SK-N-SH (cell line): Measurements from ENCODE around the gene AGAP1. TPM values are rescaled to one million over a fixed set of nuclear protein-coding genes. Genes with fewer than 3 reads are reported as not detected.

Source experiments
- CTCF ChIA-PET: fragments of 300-600, 350-600 bp; formaldehyde crosslinking; extraction: SDS; loops from one replicate; lab custom pipeline; 2021; lab: Yijun Ruan, JAX
- POLR2A ChIA-PET: fragments of 350-600 bp; sonication (Branson Sonifier 250); formaldehyde crosslinking; extraction: SDS; loops from one replicate; lab custom pipeline; 2020; ENCODE audit warnings: antibody characterized with exemption, inconsistent platforms; lab: Yijun Ruan, JAX
- DNase-seq: peaks from one replicate; pipeline ENCODE4 v3.0.0; 2012
- H2AFZ ChIP-seq: fragments of 200-600 bp; sonication (generic); 2 replicates; pipeline ENCODE4 v1.8.1; 2016; ENCODE audit warnings: antibody characterized with exemption, mild to moderate bottlenecking, low read depth
- H3F3A ChIP-seq: fragments of 200-600 bp; sonication (generic); replicated peaks from 2 replicates; pipeline ENCODE3; 2016; ENCODE audit warnings: antibody characterized with exemption, mild to moderate bottlenecking; ENCODE audit not compliant: insufficient read depth
- H3K27ac ChIP-seq, 2 experiments: fragments of 200-500 bp in 1 of 2; fragments of 200-600 bp in 1 of 2; sonication (Bioruptor generic) in 1 of 2; sonication (generic), shearing (Covaris generic) in 1 of 2; 2 replicates each; pipeline versions ENCODE4 v1.5.1 to v1.6.1; 2014 to 2016; ENCODE audit warnings: low read depth in 2 of 2, inconsistent platforms in 1 of 2, low read length in 1 of 2, mild to moderate bottlenecking in 1 of 2, mixed read lengths in 1 of 2
- H3K27me3 ChIP-seq: fragments of 200-600 bp; sonication (generic), shearing (Covaris generic); 2 replicates; pipeline ENCODE4 v1.6.1; 2016; ENCODE audit warnings: mixed run types; ENCODE audit not compliant: insufficient read depth
- H3K36me3 ChIP-seq, 2 experiments: fragments of 200-500 bp in 1 of 2; fragments of 200-600 bp in 1 of 2; sonication (Bioruptor generic) in 1 of 2; sonication (generic) in 1 of 2; replicated peaks in 1 of 2; 2 replicates each; pipeline versions ENCODE3 to v1.5.1; 2014 to 2016; ENCODE audit warnings: low read length in 1 of 2, mild to moderate bottlenecking in 1 of 2; ENCODE audit not compliant: insufficient read depth in 2 of 2, control insufficient read depth in 1 of 2
- H3K4me1 ChIP-seq, 2 experiments: fragments of 200-500 bp in 1 of 2; fragments of 200-600 bp in 1 of 2; sonication (Bioruptor generic) in 1 of 2; sonication (generic), shearing (Covaris generic) in 1 of 2; 2 replicates each; pipeline versions ENCODE4 v1.5.1 to v1.6.1; 2014 to 2016; ENCODE audit warnings: low read depth in 1 of 2, low read length in 1 of 2, mixed run types in 1 of 2; ENCODE audit not compliant: insufficient read depth in 2 of 2, control insufficient read depth in 1 of 2
- H3K4me2 ChIP-seq: fragments of 200-600 bp; sonication (generic), shearing (Covaris generic); 2 replicates; pipeline ENCODE4 v1.6.1; 2017; ENCODE audit warnings: mixed run types
- H3K4me3 ChIP-seq, 2 experiments: fragments of 200-500 bp in 1 of 2; fragments of 200-600 bp in 1 of 2; sonication (Bioruptor generic) in 1 of 2; sonication (generic), shearing (Covaris generic) in 1 of 2; 2 replicates each; pipeline versions ENCODE4 v1.5.1 to v1.8.1; 2014 to 2016; ENCODE audit warnings: low read depth in 2 of 2, inconsistent platforms in 1 of 2, low read length in 1 of 2, mild to moderate bottlenecking in 1 of 2, mixed read lengths in 1 of 2, moderate library complexity in 1 of 2
- H3K79me2 ChIP-seq: fragments of 200-600 bp; sonication (generic); 2 replicates; pipeline ENCODE4 v1.8.1; 2017; ENCODE audit warnings: mild to moderate bottlenecking; ENCODE audit not compliant: insufficient read depth
- H3K9ac ChIP-seq: fragments of 200-600 bp; sonication (generic); 2 replicates; pipeline ENCODE4 v1.6.1; 2017; ENCODE audit warnings: mixed run types
- H3K9me2 ChIP-seq: fragments of 200-600 bp; sonication (generic); 2 replicates; pipeline ENCODE4 v1.6.1; 2017; ENCODE audit warnings: mixed run types
- H3K9me3 ChIP-seq: fragments of 200-600 bp; sonication (generic); 2 replicates; pipeline ENCODE4 v1.6.1; 2017; ENCODE audit warnings: mixed run types, mild to moderate bottlenecking, moderate library complexity
- H4K20me1 ChIP-seq: fragments of 200-600 bp; sonication (generic); 2 replicates; pipeline ENCODE4 v1.6.1; 2017; ENCODE audit warnings: mild to moderate bottlenecking, mixed run types; ENCODE audit not compliant: insufficient read depth
- EP300 ChIP-seq, 2 experiments: IDR thresholded peaks; 2 replicates each; pipeline versions ENCODE4 v1.4.0 to v1.6.1; 2012; ENCODE audit warnings: borderline replicate concordance in 1 of 2, low read depth in 1 of 2, low read length in 1 of 2
- FOSL2 ChIP-seq: IDR thresholded peaks from 2 replicates; pipeline ENCODE4 v1.4.0; 2012; ENCODE audit warnings: low read depth, mild to moderate bottlenecking, moderate library complexity, borderline replicate concordance
- JUND ChIP-seq: IDR thresholded peaks from 2 replicates; pipeline ENCODE4 v1.4.0; 2012
- NFIC ChIP-seq: IDR thresholded peaks from 2 replicates; pipeline ENCODE4 v1.4.0; 2012; ENCODE audit warnings: borderline replicate concordance
- SIN3A ChIP-seq: IDR thresholded peaks from 2 replicates; pipeline ENCODE4 v1.6.1; 2012; ENCODE audit warnings: low read depth, mild to moderate bottlenecking, low read length, moderate library complexity, borderline replicate concordance
- SMC3 ChIP-seq: IDR thresholded peaks from 2 replicates; pipeline ENCODE4 v1.6.1; 2012; ENCODE audit warnings: low read depth, low read length, improper control_type of control experiment
- TAF1 ChIP-seq: IDR thresholded peaks from 2 replicates; pipeline ENCODE4 v1.6.1; 2012; ENCODE audit warnings: low read depth, mild to moderate bottlenecking, low read length, moderate library complexity, borderline replicate concordance
- TCF12 ChIP-seq: IDR thresholded peaks from 2 replicates; pipeline ENCODE4 v1.4.0; 2012
- WGBS: methylation state at CpG from one replicate; pipeline ENCODE4 v1.1.6; 2017; ENCODE audit warnings: low lambda C conversion rate; 5-methylcytosine and 5-hydroxymethylcytosine counted together
- polyA plus RNA-seq, 3 experiments: library from polyadenylated mRNA; depleted of rRNA; stranded (reverse); fragments of >200 nt; gene quantifications; 2 replicates each; pipeline ENCODE4 v1.2.3, GENCODE V29; 2012
- TF ChIP-seq, protein P1 (sequence below): IDR thresholded peaks from 2 replicates; pipeline ENCODE4; 2012
- TF ChIP-seq, protein P2 (sequence below): fragments of 200-600 bp; sonication (generic); IDR thresholded peaks from 2 replicates; pipeline ENCODE4 v1.6.1; 2017; ENCODE audit warnings: antibody characterized with exemption, mild to moderate bottlenecking, moderate library complexity
- TF ChIP-seq, protein P3 (sequence below): IDR thresholded peaks from 2 replicates; pipeline ENCODE4 v1.4.0; 2012; ENCODE audit warnings: low read depth
- TF ChIP-seq, protein P4 (sequence below): fragments of 150-350 bp; IDR thresholded peaks from 2 replicates; pipeline ENCODE4 v1.6.1; 2016; ENCODE audit warnings: mild to moderate bottlenecking, low read depth, low read length
- TF ChIP-seq, protein P5 (sequence below): IDR thresholded peaks from 2 replicates; pipeline ENCODE4 v1.6.1; 2012; ENCODE audit warnings: mild to moderate bottlenecking, low read depth, low read length, moderate library complexity

The AGAP1 gene
- polyA plus RNA-seq, 1 of the 3 experiments (the other 2 are of a cell fraction), result 8.8 TPM

DNA sequence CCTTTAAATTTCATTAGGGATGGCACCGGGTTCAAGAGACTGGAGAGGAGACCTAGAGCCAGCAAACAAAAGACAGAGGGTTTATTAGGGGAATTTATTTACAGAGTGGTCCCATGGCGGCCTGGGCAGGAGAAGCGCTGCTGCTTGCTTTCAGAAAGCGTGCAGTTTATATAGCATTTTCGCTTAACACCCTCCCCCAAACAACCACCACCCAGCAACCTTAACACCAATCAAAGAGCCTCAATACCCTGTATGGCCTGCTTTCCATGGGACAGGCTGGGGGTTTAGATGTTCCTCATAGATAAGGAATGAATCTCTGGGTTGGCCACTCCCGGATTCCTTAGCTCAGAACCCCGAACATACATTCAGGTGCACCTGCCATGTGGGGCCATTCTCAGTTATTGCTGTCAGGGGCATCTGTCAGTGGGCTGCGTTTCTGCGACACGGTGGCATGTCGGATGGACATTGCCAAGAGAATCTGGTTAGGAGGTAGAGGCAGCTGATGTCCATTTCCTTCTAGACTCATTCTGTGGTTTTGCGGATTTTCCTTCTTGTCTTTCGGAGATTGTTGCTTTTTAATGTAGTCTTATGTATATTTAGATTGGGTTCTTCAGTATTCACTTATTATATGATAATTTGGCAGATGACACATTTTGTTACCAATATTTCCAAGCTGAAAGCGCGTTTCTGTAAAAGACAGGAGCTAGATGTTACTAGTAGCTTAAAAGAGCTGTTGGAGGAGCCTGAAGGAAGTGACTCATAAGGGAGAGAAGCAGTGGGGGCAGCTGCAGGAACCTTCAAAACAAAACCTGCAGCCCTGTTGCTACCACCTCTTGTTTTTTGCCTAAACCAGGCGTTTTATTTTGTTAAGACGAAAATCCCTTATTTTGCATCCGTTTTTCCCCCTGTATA lies 7.2 kb downstream of the AGAP1 start:
- Histone ChIP-seq H3K9me2 (no peaks in the 10 kb centered on the region), H3K9me3 (no peaks in the 10 kb centered on the region), H4K20me1 (peaks cover 68% of the 10 kb centered on the region), H3K27ac (peak overlapping the region; percentile 30 to 59; a peak in 3 of 4 replicates), H3K27me3 (no peaks in the 10 kb centered on the region), H3K4me3 (peak overlapping the region in 1 of 2 experiments; percentile 34; a peak in 3 of 4 replicates), H3K4me1 (peaks cover 29 to 47% of the 10 kb centered on the region in 2 experiments), H3F3A (peaks cover 3% of the 10 kb centered on the region), H3K4me2 (peak overlapping the region; percentile 74), H3K9ac (no peak overlapping the region), H3K79me2 (peaks cover 91% of the 10 kb centered on the region), H2AFZ (no peak overlapping the region), H3K36me3 (no peaks in the 10 kb centered on the region)
- DNase-seq, result no peak
- POLR2A ChIA-PET, result no interaction called here
- WGBS, result 57% methylated on average over 16 of the region's 18 CpGs
- CTCF ChIA-PET, result interaction anchor here (0.6 to 2.2 kb wide), 9 partner anchors 13 to 361 kb away, joined by 3 to 7 read pairs (median 3); no protein-coding TSS in a partner anchor
- TF ChIP-seq TAF1 (no peak), FOSL2 (peak; percentile 77; the same call in 1 of the 2 replicates), SMC3 (no peak), TCF12 (peak; percentile 56), EP300 (IDR thresholded peaks at IDR 0.05; ENCODE audit: borderline replicate concordance in 1 of 2, low read depth in 1 of 2, low read length in 1 of 2) (peak in 1 of 2 experiments; percentile 23; a peak in 1 of 4 replicates), SIN3A (no peak), JUND (peak; percentile 75), NFIC (0 out of 2 replicates have a peak, but pooled peaks have one; percentile 14)
- TF ChIP-seq, protein P1, sequence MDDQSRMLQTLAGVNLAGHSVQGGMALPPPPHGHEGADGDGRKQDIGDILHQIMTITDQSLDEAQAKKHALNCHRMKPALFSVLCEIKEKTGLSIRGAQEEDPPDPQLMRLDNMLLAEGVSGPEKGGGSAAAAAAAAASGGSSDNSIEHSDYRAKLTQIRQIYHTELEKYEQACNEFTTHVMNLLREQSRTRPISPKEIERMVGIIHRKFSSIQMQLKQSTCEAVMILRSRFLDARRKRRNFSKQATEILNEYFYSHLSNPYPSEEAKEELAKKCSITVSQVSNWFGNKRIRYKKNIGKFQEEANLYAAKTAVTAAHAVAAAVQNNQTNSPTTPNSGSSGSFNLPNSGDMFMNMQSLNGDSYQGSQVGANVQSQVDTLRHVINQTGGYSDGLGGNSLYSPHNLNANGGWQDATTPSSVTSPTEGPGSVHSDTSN, result 0 out of 2 replicates have a peak, but pooled peaks have one; percentile 4
- TF ChIP-seq, protein P2, sequence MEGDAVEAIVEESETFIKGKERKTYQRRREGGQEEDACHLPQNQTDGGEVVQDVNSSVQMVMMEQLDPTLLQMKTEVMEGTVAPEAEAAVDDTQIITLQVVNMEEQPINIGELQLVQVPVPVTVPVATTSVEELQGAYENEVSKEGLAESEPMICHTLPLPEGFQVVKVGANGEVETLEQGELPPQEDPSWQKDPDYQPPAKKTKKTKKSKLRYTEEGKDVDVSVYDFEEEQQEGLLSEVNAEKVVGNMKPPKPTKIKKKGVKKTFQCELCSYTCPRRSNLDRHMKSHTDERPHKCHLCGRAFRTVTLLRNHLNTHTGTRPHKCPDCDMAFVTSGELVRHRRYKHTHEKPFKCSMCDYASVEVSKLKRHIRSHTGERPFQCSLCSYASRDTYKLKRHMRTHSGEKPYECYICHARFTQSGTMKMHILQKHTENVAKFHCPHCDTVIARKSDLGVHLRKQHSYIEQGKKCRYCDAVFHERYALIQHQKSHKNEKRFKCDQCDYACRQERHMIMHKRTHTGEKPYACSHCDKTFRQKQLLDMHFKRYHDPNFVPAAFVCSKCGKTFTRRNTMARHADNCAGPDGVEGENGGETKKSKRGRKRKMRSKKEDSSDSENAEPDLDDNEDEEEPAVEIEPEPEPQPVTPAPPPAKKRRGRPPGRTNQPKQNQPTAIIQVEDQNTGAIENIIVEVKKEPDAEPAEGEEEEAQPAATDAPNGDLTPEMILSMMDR, result no peak
- TF ChIP-seq, protein P3, sequence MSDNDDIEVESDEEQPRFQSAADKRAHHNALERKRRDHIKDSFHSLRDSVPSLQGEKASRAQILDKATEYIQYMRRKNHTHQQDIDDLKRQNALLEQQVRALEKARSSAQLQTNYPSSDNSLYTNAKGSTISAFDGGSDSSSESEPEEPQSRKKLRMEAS, result no peak; the same call in 1 of the 2 replicates
- TF ChIP-seq, protein P4, sequence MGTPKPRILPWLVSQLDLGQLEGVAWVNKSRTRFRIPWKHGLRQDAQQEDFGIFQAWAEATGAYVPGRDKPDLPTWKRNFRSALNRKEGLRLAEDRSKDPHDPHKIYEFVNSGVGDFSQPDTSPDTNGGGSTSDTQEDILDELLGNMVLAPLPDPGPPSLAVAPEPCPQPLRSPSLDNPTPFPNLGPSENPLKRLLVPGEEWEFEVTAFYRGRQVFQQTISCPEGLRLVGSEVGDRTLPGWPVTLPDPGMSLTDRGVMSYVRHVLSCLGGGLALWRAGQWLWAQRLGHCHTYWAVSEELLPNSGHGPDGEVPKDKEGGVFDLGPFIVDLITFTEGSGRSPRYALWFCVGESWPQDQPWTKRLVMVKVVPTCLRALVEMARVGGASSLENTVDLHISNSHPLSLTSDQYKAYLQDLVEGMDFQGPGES, result no peak
- TF ChIP-seq, protein P5, sequence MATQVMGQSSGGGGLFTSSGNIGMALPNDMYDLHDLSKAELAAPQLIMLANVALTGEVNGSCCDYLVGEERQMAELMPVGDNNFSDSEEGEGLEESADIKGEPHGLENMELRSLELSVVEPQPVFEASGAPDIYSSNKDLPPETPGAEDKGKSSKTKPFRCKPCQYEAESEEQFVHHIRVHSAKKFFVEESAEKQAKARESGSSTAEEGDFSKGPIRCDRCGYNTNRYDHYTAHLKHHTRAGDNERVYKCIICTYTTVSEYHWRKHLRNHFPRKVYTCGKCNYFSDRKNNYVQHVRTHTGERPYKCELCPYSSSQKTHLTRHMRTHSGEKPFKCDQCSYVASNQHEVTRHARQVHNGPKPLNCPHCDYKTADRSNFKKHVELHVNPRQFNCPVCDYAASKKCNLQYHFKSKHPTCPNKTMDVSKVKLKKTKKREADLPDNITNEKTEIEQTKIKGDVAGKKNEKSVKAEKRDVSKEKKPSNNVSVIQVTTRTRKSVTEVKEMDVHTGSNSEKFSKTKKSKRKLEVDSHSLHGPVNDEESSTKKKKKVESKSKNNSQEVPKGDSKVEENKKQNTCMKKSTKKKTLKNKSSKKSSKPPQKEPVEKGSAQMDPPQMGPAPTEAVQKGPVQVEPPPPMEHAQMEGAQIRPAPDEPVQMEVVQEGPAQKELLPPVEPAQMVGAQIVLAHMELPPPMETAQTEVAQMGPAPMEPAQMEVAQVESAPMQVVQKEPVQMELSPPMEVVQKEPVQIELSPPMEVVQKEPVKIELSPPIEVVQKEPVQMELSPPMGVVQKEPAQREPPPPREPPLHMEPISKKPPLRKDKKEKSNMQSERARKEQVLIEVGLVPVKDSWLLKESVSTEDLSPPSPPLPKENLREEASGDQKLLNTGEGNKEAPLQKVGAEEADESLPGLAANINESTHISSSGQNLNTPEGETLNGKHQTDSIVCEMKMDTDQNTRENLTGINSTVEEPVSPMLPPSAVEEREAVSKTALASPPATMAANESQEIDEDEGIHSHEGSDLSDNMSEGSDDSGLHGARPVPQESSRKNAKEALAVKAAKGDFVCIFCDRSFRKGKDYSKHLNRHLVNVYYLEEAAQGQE, result no peak
